ENCODE measurements around the gene MARK3. TPM values are rescaled to one million over a fixed set of nuclear protein-coding genes. Genes with fewer than 3 reads are reported as not detected.

The MARK3 gene
- polyA plus RNA-seq, 1 experiment = 109 TPM

- CTCF ChIA-PET = interaction anchor here (2.0 kb wide), 1 partner anchor 15 kb away, joined by 8 read pairs; no protein-coding TSS in a partner anchor
Observed at GRCh38 chr14:103533137-103533998, 148.2 kb downstream of the MARK3 start.

GRCh38 chr14:103533999-103534575, 148.9 kb downstream of the MARK3 start:
- no peak for TF ChIP-seq CTCF (IDR thresholded peaks at IDR 0.05; ENCODE audit: low read depth, low read length)
- DNase-seq (ENCODE audit: low read depth, low spot score) = no peak
- Histone ChIP-seq H3K4me3 (ENCODE audit: low read depth, low read length) (no peak overlapping the region), H3K27me3 (ENCODE audit: control insufficient read depth, insufficient read depth, low read length) (no peaks in the 10 kb centered on the region), H3K27ac (ENCODE audit: low read depth, low read length) (no peak overlapping the region), H3K9me3 (ENCODE audit: control insufficient read depth, insufficient read depth, low read length) (no peaks in the 10 kb centered on the region; the same call in 1 of the 2 replicates)
- POLR2A ChIA-PET = interaction anchor here (0.5 kb wide), 1 partner anchor 58 kb away, joined by 3 read pairs; no protein-coding TSS in a partner anchor
- CTCF ChIA-PET = interaction anchor here (0.6 to 2.0 kb wide), 2 partner anchors 16 to 231 kb away, joined by 3 to 8 read pairs; no protein-coding TSS in a partner anchor

More at GRCh38 chr14:103533137-103533998, 148.2 kb downstream of the MARK3 start:
- POLR2A ChIA-PET = interaction anchor here (0.5 kb wide), 1 partner anchor 59 kb away, joined by 3 read pairs; no protein-coding TSS in a partner anchor
- DNase-seq (ENCODE audit: low read depth, low spot score) = no peak
- no peaks in the 10 kb centered on the region for H3K27me3 ChIP-seq (ENCODE audit: control insufficient read depth, insufficient read depth, low read length)
- no peak overlapping the region for H3K4me3 ChIP-seq (ENCODE audit: low read depth, low read length)
- TF ChIP-seq CTCF (IDR thresholded peaks at IDR 0.05; ENCODE audit: low read depth, low read length) = no peak
- no peak overlapping the region for H3K27ac ChIP-seq (ENCODE audit: low read depth, low read length)
- peaks cover 3% of the 10 kb centered on the region; the same call in 1 of the 2 replicates for H3K9me3 ChIP-seq (ENCODE audit: control insufficient read depth, insufficient read depth, low read length)

GRCh38 chr14:103534576-103535061, 149.4 kb downstream of the MARK3 start:
- Histone ChIP-seq H3K4me3 (ENCODE audit: low read depth, low read length) (no peak overlapping the region), H3K9me3 (ENCODE audit: control insufficient read depth, insufficient read depth, low read length) (no peaks in the 10 kb centered on the region; the same call in 1 of the 2 replicates), H3K27me3 (ENCODE audit: control insufficient read depth, insufficient read depth, low read length) (no peaks in the 10 kb centered on the region), H3K27ac (ENCODE audit: low read depth, low read length) (no peak overlapping the region)
- ChIA-PET CTCF (interaction anchor here (0.6 kb wide), 1 partner anchor 230 kb away, joined by 3 read pairs; no protein-coding TSS in a partner anchor), POLR2A (no interaction called here)
- no peak for DNase-seq (ENCODE audit: low read depth, low spot score)
- no peak for TF ChIP-seq CTCF (IDR thresholded peaks at IDR 0.05; ENCODE audit: low read depth, low read length)

- Histone ChIP-seq H3K27ac (ENCODE audit: low read depth, low read length) (no peak overlapping the region), H3K27me3 (ENCODE audit: control insufficient read depth, insufficient read depth, low read length) (no peaks in the 10 kb centered on the region), H3K9me3 (ENCODE audit: control insufficient read depth, insufficient read depth, low read length) (no peaks in the 10 kb centered on the region), H3K4me3 (ENCODE audit: low read depth, low read length) (no peak overlapping the region)
- ChIA-PET POLR2A (interaction anchor here (0.5 kb wide), 1 partner anchor 263 kb away, joined by 6 read pairs; no protein-coding TSS in a partner anchor), CTCF (interaction anchor here (0.6 kb wide), 1 partner anchor 230 kb away, joined by 3 read pairs; no protein-coding TSS in a partner anchor)
- DNase-seq (ENCODE audit: low read depth, low spot score) = no peak
- no peak for TF ChIP-seq CTCF (IDR thresholded peaks at IDR 0.05; ENCODE audit: low read depth, low read length)
Observed at GRCh38 chr14:103535081-103535890, 150.1 kb downstream of the MARK3 start.

All from AG04450 (cell line).